Measurements from ENCODE around the gene HMX1. TPM values are rescaled to one million over a fixed set of nuclear protein-coding genes. Genes with fewer than 3 reads are reported as not detected.
A peak's percentile ranks its signal among the peaks of the same experiment; 100 is the strongest.

Gene HMX1
- total RNA-seq, 1 donor from 2014 or later, result not detected

GRCh38 chr4:8909548-8909947, 37.9 kb upstream of the HMX1 start:
- peak; percentile 25 for DNase-seq

- DNase-seq, result no peak
Observed at GRCh38 chr4:8908206-8908893, 36.7 kb upstream of the HMX1 start.

GRCh38 chr4:8907596-8908205, 36.1 kb upstream of the HMX1 start:
- no peak for DNase-seq

GRCh38 chr4:8906991-8907595, 35.5 kb upstream of the HMX1 start:
- DNase-seq, result no peak

- DNase-seq, result no peak
Observed at GRCh38 chr4:8906668-8906970, 35.0 kb upstream of the HMX1 start.

- DNase-seq, result no peak
Observed at GRCh38 chr4:8905773-8906667, 34.4 kb upstream of the HMX1 start.

GRCh38 chr4:8905226-8905772, 33.7 kb upstream of the HMX1 start:
- DNase-seq, result no peak

- DNase-seq, result no peak
Observed at GRCh38 chr4:8904666-8905065, 33.0 kb upstream of the HMX1 start.

GRCh38 chr4:8904041-8904501, 32.4 kb upstream of the HMX1 start:
- DNase-seq, result no peak

GRCh38 chr4:8901335-8901734, 29.7 kb upstream of the HMX1 start:
- no peak for DNase-seq

- DNase-seq, result no peak
Observed at GRCh38 chr4:8900588-8900987, 28.9 kb upstream of the HMX1 start.

- DNase-seq, result peak; percentile 88
Observed at GRCh38 chr4:8898419-8898818, 26.8 kb upstream of the HMX1 start.

- peak; percentile 41 for DNase-seq
Observed at GRCh38 chr4:8897251-8898167, 25.9 kb upstream of the HMX1 start.

GRCh38 chr4:8896506-8896905, 24.9 kb upstream of the HMX1 start:
- no peak for DNase-seq

GRCh38 chr4:8896071-8896470, 24.4 kb upstream of the HMX1 start:
- DNase-seq, result no peak

- DNase-seq, result no peak
Observed at GRCh38 chr4:8895295-8895694, 23.7 kb upstream of the HMX1 start.

GRCh38 chr4:8894424-8894816, 22.8 kb upstream of the HMX1 start:
- no peak for DNase-seq

GRCh38 chr4:8893624-8894423, 22.2 kb upstream of the HMX1 start:
- no peak for DNase-seq

- no peak for DNase-seq
Observed at GRCh38 chr4:8893227-8893623, 21.6 kb upstream of the HMX1 start.

- no peak for DNase-seq
Observed at GRCh38 chr4:8892556-8893226, 21.1 kb upstream of the HMX1 start.

Measured in tongue (tissue), 2 donors.